Measurements from ENCODE around the gene CASQ2.

The CASQ2 gene

DNA sequence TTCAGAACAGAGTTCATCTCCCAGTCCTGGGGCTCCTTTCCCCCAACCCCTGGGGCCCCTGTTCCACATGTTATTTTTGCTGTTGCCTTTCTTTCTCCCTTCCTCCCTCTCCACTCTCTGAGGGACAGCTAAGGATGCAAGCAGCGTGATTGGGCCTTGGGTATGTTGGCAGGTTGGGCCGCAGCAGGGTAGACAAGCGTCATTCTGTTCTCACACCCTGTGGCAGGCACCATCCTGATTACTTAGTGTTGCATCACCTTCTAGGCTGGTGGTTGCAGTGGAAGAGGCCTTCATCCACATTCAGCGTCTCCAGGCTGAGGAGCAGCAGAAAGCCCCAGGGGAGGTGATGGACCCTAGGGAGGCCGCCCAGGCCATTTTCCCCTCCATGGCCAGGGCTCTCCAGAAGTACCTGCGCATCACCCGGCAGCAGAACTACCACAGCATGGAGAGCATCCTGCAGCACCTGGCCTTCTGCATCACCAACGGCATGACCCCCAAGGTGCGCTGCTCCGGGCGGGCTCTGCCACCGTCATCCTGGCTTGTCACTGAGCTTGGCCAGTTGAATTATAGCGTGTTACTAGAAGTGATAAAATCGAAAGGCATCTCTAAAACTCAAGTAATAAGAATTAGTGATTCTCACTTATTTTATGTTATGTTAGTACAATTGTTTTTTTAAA lies 83.3 kb downstream of the CASQ2 start:
- TF ChIP-seq, protein P1, sequence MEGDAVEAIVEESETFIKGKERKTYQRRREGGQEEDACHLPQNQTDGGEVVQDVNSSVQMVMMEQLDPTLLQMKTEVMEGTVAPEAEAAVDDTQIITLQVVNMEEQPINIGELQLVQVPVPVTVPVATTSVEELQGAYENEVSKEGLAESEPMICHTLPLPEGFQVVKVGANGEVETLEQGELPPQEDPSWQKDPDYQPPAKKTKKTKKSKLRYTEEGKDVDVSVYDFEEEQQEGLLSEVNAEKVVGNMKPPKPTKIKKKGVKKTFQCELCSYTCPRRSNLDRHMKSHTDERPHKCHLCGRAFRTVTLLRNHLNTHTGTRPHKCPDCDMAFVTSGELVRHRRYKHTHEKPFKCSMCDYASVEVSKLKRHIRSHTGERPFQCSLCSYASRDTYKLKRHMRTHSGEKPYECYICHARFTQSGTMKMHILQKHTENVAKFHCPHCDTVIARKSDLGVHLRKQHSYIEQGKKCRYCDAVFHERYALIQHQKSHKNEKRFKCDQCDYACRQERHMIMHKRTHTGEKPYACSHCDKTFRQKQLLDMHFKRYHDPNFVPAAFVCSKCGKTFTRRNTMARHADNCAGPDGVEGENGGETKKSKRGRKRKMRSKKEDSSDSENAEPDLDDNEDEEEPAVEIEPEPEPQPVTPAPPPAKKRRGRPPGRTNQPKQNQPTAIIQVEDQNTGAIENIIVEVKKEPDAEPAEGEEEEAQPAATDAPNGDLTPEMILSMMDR (IDR thresholded peaks at IDR 0.05; ENCODE audit: borderline replicate concordance, control extremely low read depth, extremely low read depth, insufficient read depth, missing control alignments) = no peak
- in situ Hi-C loops (cut with MboI; ENCODE audit: low sequenced_read_pairs, unreplicated experiment) = no loop called here
- DNase-seq (ENCODE audit: low spot score) = no peak

DNA sequence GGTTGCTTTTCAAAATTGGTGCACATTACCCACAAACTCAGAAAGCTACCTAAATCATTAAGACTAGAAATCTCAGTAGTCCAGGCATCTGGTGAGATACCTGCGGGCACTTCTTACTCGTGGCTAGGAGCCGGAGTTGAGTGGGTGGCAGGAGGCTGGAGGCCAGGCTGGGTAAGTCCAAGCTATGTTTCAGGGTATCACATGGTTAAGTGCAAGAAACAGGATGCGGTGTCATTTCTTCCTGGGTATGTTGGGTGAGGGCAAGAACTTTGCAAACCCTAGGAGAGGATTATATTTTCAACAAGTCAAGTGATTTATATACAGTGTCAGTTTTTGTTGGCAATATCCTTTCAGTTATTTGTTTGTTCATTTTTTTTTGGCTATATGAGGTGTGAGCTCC lies 85.7 kb downstream of the CASQ2 start:
- TF ChIP-seq, protein P1 (IDR thresholded peaks at IDR 0.05; ENCODE audit: borderline replicate concordance, control extremely low read depth, extremely low read depth, insufficient read depth, missing control alignments) = no peak
- no peak for DNase-seq (ENCODE audit: low spot score)

DNA sequence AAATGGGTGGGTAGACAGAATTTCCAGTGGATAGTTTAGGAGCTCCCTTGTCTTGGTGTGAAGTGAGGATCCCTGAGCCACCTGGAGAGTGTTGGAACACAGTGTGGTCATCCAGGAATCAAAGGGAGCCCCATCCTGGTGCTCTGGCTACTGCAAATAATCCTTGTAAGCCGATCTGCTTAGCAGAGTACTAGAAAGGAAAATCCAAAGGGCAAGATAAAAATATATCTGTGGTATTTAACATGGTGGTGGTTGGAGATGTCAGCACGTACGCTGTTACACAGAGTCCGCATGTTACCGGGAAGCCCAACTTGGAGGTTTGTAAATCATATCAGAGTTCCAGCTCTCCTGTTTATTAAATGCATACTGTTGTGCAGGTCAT lies 87.8 kb downstream of the CASQ2 start:
- in situ Hi-C loops (cut with MboI; ENCODE audit: low sequenced_read_pairs, unreplicated experiment) = no loop called here
- DNase-seq (ENCODE audit: low spot score) = no peak
- TF ChIP-seq, protein P1 (IDR thresholded peaks at IDR 0.05; ENCODE audit: borderline replicate concordance, control extremely low read depth, extremely low read depth, insufficient read depth, missing control alignments) = no peak

More for the DNA sequence above, 85.7 kb downstream of the CASQ2 start:
- in situ Hi-C loops (cut with MboI; ENCODE audit: low sequenced_read_pairs, unreplicated experiment) = no loop called here

DNA sequence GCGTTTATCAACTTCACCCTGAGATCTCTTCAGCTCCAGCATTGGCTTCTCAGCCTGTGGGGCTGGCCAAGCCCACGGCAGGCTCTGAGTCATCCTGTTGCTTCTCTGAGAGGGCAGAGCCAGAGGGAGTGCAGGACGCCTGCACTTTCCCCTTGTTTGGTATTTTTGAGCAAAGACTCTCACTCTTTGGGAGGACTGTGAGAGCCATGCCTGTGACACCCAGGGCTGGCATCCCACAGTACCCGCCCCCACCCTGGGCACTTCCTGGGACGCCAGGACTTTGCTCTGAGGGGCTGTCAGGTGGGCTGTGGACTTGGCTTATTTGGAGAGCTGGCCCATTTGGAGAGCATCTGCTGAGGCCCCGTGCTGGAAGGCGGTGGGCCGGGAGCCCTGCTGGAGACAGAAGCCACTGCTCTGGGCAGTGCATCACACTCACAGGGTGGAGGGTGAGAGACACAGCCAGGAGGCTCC lies 89.3 kb downstream of the CASQ2 start:
- no peak for DNase-seq (ENCODE audit: low spot score)
- TF ChIP-seq, protein P1 (IDR thresholded peaks at IDR 0.05; ENCODE audit: borderline replicate concordance, control extremely low read depth, extremely low read depth, insufficient read depth, missing control alignments) = no peak
- in situ Hi-C loops (cut with MboI; ENCODE audit: low sequenced_read_pairs, unreplicated experiment) = no loop called here

DNA sequence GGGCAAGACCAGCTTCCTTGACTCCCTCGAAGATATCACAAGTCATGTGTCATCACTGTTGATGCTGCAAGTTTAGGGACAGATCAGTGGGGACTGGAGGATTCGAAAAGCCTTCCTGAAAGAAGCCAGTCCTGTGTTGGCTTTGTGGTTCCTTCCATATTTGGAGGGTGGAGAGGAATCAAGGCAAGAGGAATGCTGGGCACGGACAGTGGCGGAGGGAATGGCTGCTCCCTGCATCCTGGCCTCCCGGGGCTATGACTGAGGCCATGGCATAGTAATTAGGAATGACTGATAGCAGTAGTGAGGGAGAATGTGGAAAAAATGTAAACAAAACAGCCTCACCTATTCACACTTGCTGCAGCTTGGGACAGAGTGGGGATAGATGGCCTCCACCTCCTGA lies 90.4 kb downstream of the CASQ2 start:
- in situ Hi-C loops (cut with MboI; ENCODE audit: low sequenced_read_pairs, unreplicated experiment) = no loop called here
- DNase-seq (ENCODE audit: low spot score) = no peak
- TF ChIP-seq, protein P1 (IDR thresholded peaks at IDR 0.05; ENCODE audit: borderline replicate concordance, control extremely low read depth, extremely low read depth, insufficient read depth, missing control alignments) = no peak

DNA sequence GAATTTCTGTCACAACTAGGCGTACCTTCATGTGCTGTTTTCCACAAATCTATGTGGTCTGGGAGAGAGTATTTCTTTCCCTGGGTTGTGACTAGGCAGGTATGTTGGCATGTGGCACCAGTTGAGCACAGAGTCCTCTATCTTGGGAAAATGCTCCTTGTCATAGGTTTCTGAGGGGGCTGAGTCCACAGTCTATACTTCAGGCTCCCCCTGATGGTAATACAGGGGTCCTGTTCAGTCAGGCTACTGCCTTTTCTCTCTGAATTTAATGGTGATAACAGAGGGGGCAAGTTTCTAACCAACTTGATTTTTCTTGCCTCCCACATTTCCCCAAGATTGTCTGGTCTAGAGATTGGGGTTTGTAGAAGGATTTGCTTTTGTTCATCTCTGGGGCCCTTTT lies 90.9 kb downstream of the CASQ2 start:
- TF ChIP-seq, protein P1 (IDR thresholded peaks at IDR 0.05; ENCODE audit: borderline replicate concordance, control extremely low read depth, extremely low read depth, insufficient read depth, missing control alignments) = no peak
- in situ Hi-C loops (cut with MboI; ENCODE audit: low sequenced_read_pairs, unreplicated experiment) = no loop called here
- no peak for DNase-seq (ENCODE audit: low spot score)
